Measurements from ENCODE around the gene VAT1L. TPM values are rescaled to one million over a fixed set of nuclear protein-coding genes. Genes with fewer than 3 reads are reported as not detected.

The VAT1L gene
- polyA plus RNA-seq, 3 donors from 2014 or later = not detected

- Mint-ChIP-seq H3K9me3 (no peaks in the 10 kb centered on the region), H3K4me1 (no peaks in the 10 kb centered on the region), H3K27me3 (ENCODE audit: low read depth in 3 of 3) (peaks cover 0 to 6% (median 2%) of the 10 kb centered on the region in 3 donors), H3K36me3 (no peaks in the 10 kb centered on the region), H3K27ac (no peak overlapping the region), H3K4me3 (no peak overlapping the region)
- no peak for DNase-seq
Measured at GRCh38 chr16:77827032-77827431, 38.7 kb downstream of the VAT1L start.

- no peak overlapping the region for H3K27ac Mint-ChIP-seq
- H3K36me3 Mint-ChIP-seq = no peaks in the 10 kb centered on the region
- peaks cover 1 to 12% (median 2%) of the 10 kb centered on the region in 3 donors for H3K27me3 Mint-ChIP-seq (ENCODE audit: low read depth in 3 of 3)
- H3K9me3 Mint-ChIP-seq = no peaks in the 10 kb centered on the region
- DNase-seq = no peak
- H3K4me3 Mint-ChIP-seq = no peak overlapping the region
- no peaks in the 10 kb centered on the region for H3K4me1 Mint-ChIP-seq
Measured at GRCh38 chr16:77833921-77834634, 45.7 kb downstream of the VAT1L start.

GRCh38 chr16:77834635-77835540 lies 46.5 kb downstream of the VAT1L start:
- no peaks in the 10 kb centered on the region for H3K9me3 Mint-ChIP-seq
- no peak for DNase-seq
- no peaks in the 10 kb centered on the region for H3K4me1 Mint-ChIP-seq
- no peak overlapping the region for H3K4me3 Mint-ChIP-seq
- no peak overlapping the region for H3K27ac Mint-ChIP-seq
- no peaks in the 10 kb centered on the region for H3K36me3 Mint-ChIP-seq
- H3K27me3 Mint-ChIP-seq (ENCODE audit: low read depth in 3 of 3) = peaks cover 1 to 12% (median 3%) of the 10 kb centered on the region in 3 donors

GRCh38 chr16:77836801-77837200 lies 48.4 kb downstream of the VAT1L start:
- no peak for DNase-seq
- Mint-ChIP-seq H3K27ac (no peak overlapping the region), H3K27me3 (ENCODE audit: low read depth in 3 of 3) (peaks cover 1 to 14% (median 3%) of the 10 kb centered on the region in 3 donors), H3K4me3 (no peak overlapping the region), H3K36me3 (no peaks in the 10 kb centered on the region), H3K4me1 (no peaks in the 10 kb centered on the region), H3K9me3 (no peaks in the 10 kb centered on the region)

- DNase-seq = no peak
- H3K27me3 Mint-ChIP-seq (ENCODE audit: low read depth in 3 of 3) = peaks cover 1 to 17% (median 3%) of the 10 kb centered on the region in 3 donors
- no peak overlapping the region for H3K27ac Mint-ChIP-seq
- no peaks in the 10 kb centered on the region for H3K4me1 Mint-ChIP-seq
- no peaks in the 10 kb centered on the region for H3K9me3 Mint-ChIP-seq
- no peaks in the 10 kb centered on the region for H3K36me3 Mint-ChIP-seq
- H3K4me3 Mint-ChIP-seq = no peak overlapping the region
Measured at GRCh38 chr16:77838597-77839255, 50.4 kb downstream of the VAT1L start.

- DNase-seq = no peak
- H3K27ac Mint-ChIP-seq = no peak overlapping the region
- no peaks in the 10 kb centered on the region for H3K9me3 Mint-ChIP-seq
- no peak overlapping the region for H3K4me3 Mint-ChIP-seq
- H3K27me3 Mint-ChIP-seq (ENCODE audit: low read depth in 3 of 3) = peaks cover 1 to 17% (median 3%) of the 10 kb centered on the region in 3 donors
- H3K4me1 Mint-ChIP-seq = no peaks in the 10 kb centered on the region
- H3K36me3 Mint-ChIP-seq = no peaks in the 10 kb centered on the region
Measured at GRCh38 chr16:77840093-77840492, 51.7 kb downstream of the VAT1L start.

GRCh38 chr16:77840673-77841501 lies 52.5 kb downstream of the VAT1L start:
- H3K9me3 Mint-ChIP-seq = no peaks in the 10 kb centered on the region
- H3K27ac Mint-ChIP-seq = no peak overlapping the region
- no peaks in the 10 kb centered on the region for H3K4me1 Mint-ChIP-seq
- no peak for DNase-seq
- no peak overlapping the region for H3K4me3 Mint-ChIP-seq
- peaks cover 3 to 22% (median 3%) of the 10 kb centered on the region in 3 donors for H3K27me3 Mint-ChIP-seq (ENCODE audit: low read depth in 3 of 3)
- no peaks in the 10 kb centered on the region for H3K36me3 Mint-ChIP-seq

GRCh38 chr16:77841502-77841763 lies 53.1 kb downstream of the VAT1L start:
- peaks cover 3 to 22% (median 3%) of the 10 kb centered on the region in 3 donors for H3K27me3 Mint-ChIP-seq (ENCODE audit: low read depth in 3 of 3)
- H3K4me1 Mint-ChIP-seq = no peaks in the 10 kb centered on the region
- H3K27ac Mint-ChIP-seq = no peak overlapping the region
- no peaks in the 10 kb centered on the region for H3K9me3 Mint-ChIP-seq
- DNase-seq = no peak
- no peaks in the 10 kb centered on the region for H3K36me3 Mint-ChIP-seq
- H3K4me3 Mint-ChIP-seq = no peak overlapping the region

GRCh38 chr16:77842468-77842867 lies 54.1 kb downstream of the VAT1L start:
- Mint-ChIP-seq H3K27me3 (ENCODE audit: low read depth in 3 of 3) (peaks cover 2 to 17% (median 3%) of the 10 kb centered on the region in 3 donors), H3K9me3 (no peaks in the 10 kb centered on the region), H3K27ac (no peak overlapping the region), H3K4me3 (no peak overlapping the region), H3K4me1 (no peaks in the 10 kb centered on the region), H3K36me3 (no peaks in the 10 kb centered on the region)
- DNase-seq = no peak

- Mint-ChIP-seq H3K9me3 (no peaks in the 10 kb centered on the region), H3K36me3 (no peaks in the 10 kb centered on the region), H3K4me1 (no peaks in the 10 kb centered on the region), H3K4me3 (no peak overlapping the region), H3K27ac (no peak overlapping the region), H3K27me3 (ENCODE audit: low read depth in 3 of 3) (peaks cover 2 to 14% (median 3%) of the 10 kb centered on the region in 3 donors)
- no peak for DNase-seq
Measured at GRCh38 chr16:77843405-77843804, 55.0 kb downstream of the VAT1L start.

GRCh38 chr16:77844801-77845200 lies 56.4 kb downstream of the VAT1L start:
- Mint-ChIP-seq H3K4me3 (no peak overlapping the region), H3K27ac (no peak overlapping the region), H3K9me3 (no peaks in the 10 kb centered on the region), H3K27me3 (ENCODE audit: low read depth in 3 of 3) (peaks cover 0 to 10% (median 2%) of the 10 kb centered on the region in 3 donors), H3K4me1 (no peaks in the 10 kb centered on the region), H3K36me3 (no peaks in the 10 kb centered on the region)
- DNase-seq = no peak

GRCh38 chr16:77849646-77850258 lies 61.4 kb downstream of the VAT1L start:
- H3K9me3 Mint-ChIP-seq = no peaks in the 10 kb centered on the region
- H3K4me3 Mint-ChIP-seq = no peak overlapping the region
- H3K27me3 Mint-ChIP-seq (ENCODE audit: low read depth in 3 of 3) = peaks cover 0 to 6% (median 2%) of the 10 kb centered on the region in 3 donors
- DNase-seq = no peak
- H3K27ac Mint-ChIP-seq = no peak overlapping the region
- no peaks in the 10 kb centered on the region for H3K36me3 Mint-ChIP-seq
- H3K4me1 Mint-ChIP-seq = no peaks in the 10 kb centered on the region

GRCh38 chr16:77850636-77851333 lies 62.4 kb downstream of the VAT1L start:
- Mint-ChIP-seq H3K27me3 (ENCODE audit: low read depth in 3 of 3) (peaks cover 0 to 1% (median 1%) of the 10 kb centered on the region in 3 donors), H3K36me3 (no peaks in the 10 kb centered on the region), H3K4me3 (no peak overlapping the region), H3K4me1 (no peaks in the 10 kb centered on the region), H3K27ac (no peak overlapping the region), H3K9me3 (no peaks in the 10 kb centered on the region)
- DNase-seq = no peak
